GM12875 (cell line): Measurements from ENCODE around the gene NME7.

Experiments used
- H3K4me3 ChIP-seq: one replicate; pipeline ENCODE4 v1.5.1; 2011; ENCODE audit warnings: low read depth, low read length, control low read depth
- CTCF ChIP-seq: IDR thresholded peaks from 2 replicates; pipeline ENCODE4 v1.5.1; 2011; ENCODE audit warnings: low read depth, mild to moderate bottlenecking, control low read depth, inconsistent platforms, low read length, moderate library complexity, borderline replicate concordance; ENCODE audit not compliant: insufficient read depth

The NME7 gene

GRCh38 chr1:169202791-169203665 is 164.6 kb downstream of the NME7 start:
- no peak overlapping the region for H3K4me3 ChIP-seq
- TF ChIP-seq CTCF, result no peak

GRCh38 chr1:169201084-169201619 is 166.4 kb downstream of the NME7 start:
- TF ChIP-seq CTCF, result no peak
- no peak overlapping the region for H3K4me3 ChIP-seq

GRCh38 chr1:169200319-169200718 is 167.3 kb downstream of the NME7 start:
- no peak for TF ChIP-seq CTCF
- H3K4me3 ChIP-seq, result no peak overlapping the region

- H3K4me3 ChIP-seq, result no peak overlapping the region
- TF ChIP-seq CTCF, result no peak
These were observed 171.0 kb downstream of the NME7 start for GRCh38 chr1:169196581-169196980.

- no peak for TF ChIP-seq CTCF
- no peak overlapping the region for H3K4me3 ChIP-seq
These were observed 171.4 kb downstream of the NME7 start for GRCh38 chr1:169196161-169196560.

- no peak for TF ChIP-seq CTCF
These were observed 174.3 kb downstream of the NME7 start for GRCh38 chr1:169193191-169193850.

More at GRCh38 chr1:169193191-169193850, 174.3 kb downstream of the NME7 start:
- H3K4me3 ChIP-seq, result no peak overlapping the region
